GM13976 (cell line): ENCODE measurements around the gene CYRIA.

Experiments used
- DNase-seq: peaks from one replicate; pipeline ENCODE4 v3.0.0; 2012; ENCODE audit warnings: low spot score
- CTCF ChIP-seq: IDR thresholded peaks from 2 replicates; pipeline ENCODE4 v1.5.1; 2012; ENCODE audit warnings: borderline replicate concordance, mild to moderate bottlenecking; ENCODE audit not compliant: insufficient read depth; ENCODE audit errors: extremely low read depth, missing control alignments, control extremely low read depth
- in situ Hi-C: fragments of 300-500 bp; cut with MboI; formaldehyde crosslinking; loops from one replicate; pipeline ENCODE4 v1.12.0; 2022; ENCODE audit warnings: low sequenced_read_pairs, mixed read lengths, inconsistent platforms; ENCODE audit not compliant: unreplicated experiment

The CYRIA gene

GRCh38 chr2:16649353-16650286 is 16.0 kb downstream of the CYRIA start:
- DNase-seq: no peak
- TF ChIP-seq CTCF: no peak
- in situ Hi-C loops: no loop called here

DNA sequence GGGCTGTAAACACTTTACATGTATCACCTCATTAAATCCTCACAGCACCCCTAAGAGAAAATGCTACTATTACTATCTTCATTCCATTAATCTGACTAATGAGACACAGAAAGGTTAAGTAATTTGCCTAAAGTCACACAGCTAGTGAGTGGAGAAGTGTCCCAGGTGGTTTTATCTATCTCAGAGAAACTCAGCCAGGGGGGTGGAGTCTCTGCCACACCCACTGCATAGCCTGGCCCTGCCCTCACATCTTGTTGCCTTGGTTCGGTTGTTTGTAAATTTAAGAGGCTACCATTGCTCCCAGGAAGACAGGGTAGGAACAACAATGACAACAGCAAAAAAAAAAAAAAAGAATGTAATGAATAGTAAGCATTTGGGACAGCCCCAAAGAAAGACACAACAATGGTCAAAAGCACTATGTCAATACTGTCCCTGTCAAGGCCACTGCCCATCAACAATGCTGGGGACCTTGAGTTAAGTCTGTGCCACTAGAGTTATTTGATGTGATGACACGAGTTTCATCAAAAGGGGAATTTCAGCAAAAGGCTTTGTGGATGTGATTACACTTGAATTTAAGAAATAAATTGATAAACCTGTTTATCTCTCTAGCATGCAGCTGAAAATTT is 17.5 kb downstream of the CYRIA start:
- DNase-seq: no peak
- no peak for TF ChIP-seq CTCF
- in situ Hi-C loops: no loop called here

DNA sequence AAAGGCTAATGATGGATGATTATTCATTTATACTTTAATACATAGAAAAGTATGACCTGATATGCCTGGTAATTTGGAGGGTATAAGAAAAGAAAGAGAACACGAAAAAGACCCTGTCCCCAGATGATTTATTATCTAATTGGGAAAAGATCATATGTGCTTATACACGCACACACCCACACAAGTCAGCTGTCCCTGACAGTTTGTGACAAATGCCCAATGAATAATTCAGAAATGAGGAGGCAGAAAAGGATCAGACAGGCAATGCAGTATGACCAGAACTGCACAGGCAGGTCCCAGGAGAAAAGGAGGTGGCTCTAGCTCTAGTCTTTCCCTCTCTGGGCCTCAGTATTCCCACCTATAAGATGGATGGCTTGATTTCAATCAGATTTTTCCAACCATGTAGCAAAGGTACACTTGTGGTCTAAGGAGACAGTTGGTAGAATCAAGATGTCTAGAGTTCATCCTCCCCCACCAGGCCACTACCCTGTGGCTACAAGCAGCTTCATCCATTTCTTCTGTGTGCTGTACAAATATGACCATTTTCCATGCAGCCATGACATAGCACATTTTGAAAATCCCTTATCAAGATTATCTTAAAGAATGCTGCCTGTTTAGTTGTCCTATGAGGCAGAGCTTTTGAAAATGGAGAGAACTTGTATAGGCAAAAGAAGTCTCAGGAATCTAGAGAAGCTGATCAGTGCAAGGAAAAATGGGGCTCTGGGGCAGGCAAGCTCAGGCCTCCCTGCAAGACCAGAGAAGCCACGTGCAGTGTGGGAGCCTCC is 19.7 kb downstream of the CYRIA start:
- no peak for DNase-seq
- in situ Hi-C loops: no loop called here
- no peak for TF ChIP-seq CTCF

DNA sequence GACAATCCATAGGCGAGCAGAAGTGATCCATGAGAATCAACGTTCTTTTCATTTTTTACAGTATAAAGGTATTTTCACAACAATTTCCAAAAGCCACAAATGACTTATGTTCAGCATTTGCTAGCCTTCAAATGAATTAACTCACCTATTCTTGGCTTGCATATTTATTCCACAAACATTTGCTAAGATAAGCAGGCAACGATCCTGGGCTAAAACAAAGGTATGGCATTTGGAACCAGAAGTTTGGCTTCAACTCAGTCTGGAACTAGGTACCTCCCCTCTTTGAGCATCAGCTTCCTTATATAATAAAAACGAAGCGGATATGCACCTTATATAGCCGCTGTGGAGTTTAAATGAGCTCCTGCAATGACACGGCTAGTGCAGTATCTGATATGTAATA is 20.5 kb downstream of the CYRIA start:
- no peak for TF ChIP-seq CTCF
- DNase-seq: no peak
- in situ Hi-C loops: no loop called here

- DNase-seq: no peak
- no peak for TF ChIP-seq CTCF
- in situ Hi-C loops: no loop called here
Measured at GRCh38 chr2:16644221-16644925, 21.3 kb downstream of the CYRIA start.

DNA sequence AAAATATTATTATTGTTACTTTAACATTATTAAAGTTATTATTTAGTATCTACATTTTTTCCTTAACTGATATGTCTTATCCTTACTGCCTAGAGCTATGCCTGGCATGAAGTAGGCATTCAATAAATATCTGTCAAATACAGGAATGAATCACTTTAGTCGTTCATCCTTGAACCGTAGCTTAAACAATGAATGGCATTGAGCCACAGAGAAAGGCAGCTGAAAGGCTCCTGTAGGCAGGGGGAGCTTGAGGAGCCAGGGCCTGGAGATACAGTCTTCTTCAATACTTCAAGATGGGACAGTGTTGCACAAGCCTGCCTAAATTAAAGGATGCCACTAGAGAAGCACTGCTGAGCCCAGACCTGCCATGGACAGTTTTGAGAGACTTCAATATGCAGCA is 22.5 kb downstream of the CYRIA start:
- DNase-seq: no peak
- no peak for TF ChIP-seq CTCF
- in situ Hi-C loops: no loop called here
